Activated naive CD8-positive, alpha-beta T cell treated with anti-CD3 and anti-CD28 coated beads for 36 hours (primary cell): ENCODE measurements around the gene RBSN. TPM values are rescaled to one million over a fixed set of nuclear protein-coding genes. Genes with fewer than 3 reads are reported as not detected.

Experiments used
- DNase-seq: peaks from one replicate; pipeline ENCODE4 v3.0.0; 2021
- H3K27ac Mint-ChIP-seq: one replicate; pipeline ENCODE4 v1.8.0; 2022; ENCODE audit warnings: mild to moderate bottlenecking, moderate library complexity, mixed read lengths
- H3K27me3 Mint-ChIP-seq: one replicate; pipeline ENCODE4 v1.8.0; 2022; ENCODE audit warnings: mild to moderate bottlenecking, mixed read lengths
- H3K36me3 Mint-ChIP-seq: one replicate; pipeline ENCODE4 v1.8.0; 2021; ENCODE audit warnings: mild to moderate bottlenecking, mixed read lengths
- H3K4me1 Mint-ChIP-seq: one replicate; pipeline ENCODE4 v1.8.0; 2021; ENCODE audit warnings: mixed read lengths
- H3K4me3 Mint-ChIP-seq: one replicate; pipeline ENCODE4 v1.8.0; 2022; ENCODE audit warnings: mild to moderate bottlenecking, moderate library complexity, mixed read lengths
- H3K9me3 Mint-ChIP-seq: one replicate; pipeline ENCODE4 v1.8.0; 2022; ENCODE audit warnings: mixed read lengths
- total RNA-seq, 2 experiments: library from RNA; stranded (reverse); gene quantifications; one replicate each; pipeline ENCODE4 v1.2.3, GENCODE V29; 2021

The RBSN gene
- total RNA-seq, 2 experiments from 2014 or later: 7.9 to 8.6 TPM

DNA sequence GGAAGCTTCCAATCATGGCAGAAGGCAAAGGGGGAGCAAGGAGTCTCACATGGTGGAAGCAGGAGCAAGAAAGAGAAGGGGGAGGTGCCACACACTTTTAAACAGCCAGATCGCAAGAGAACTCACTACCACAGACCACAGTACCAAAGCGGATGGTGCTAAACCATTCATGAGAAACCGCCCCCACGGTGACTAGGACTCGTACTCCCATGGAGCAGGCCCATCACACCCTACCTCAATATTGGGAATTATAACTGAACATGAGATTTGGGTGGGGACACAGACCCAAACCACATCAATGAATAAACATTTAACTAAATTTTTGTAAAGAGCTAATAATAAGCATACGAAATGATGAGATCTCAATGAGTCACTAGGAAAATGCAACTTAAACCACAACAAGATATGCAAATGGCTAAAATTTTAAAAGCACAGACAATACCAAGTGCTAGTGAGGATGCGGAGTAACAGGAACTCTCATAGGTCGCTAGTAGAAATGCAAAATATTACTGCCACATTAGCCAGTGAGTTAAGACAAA lies 43.9 kb downstream of the RBSN start:
- Mint-ChIP-seq H3K36me3 (peaks cover 66% of the 10 kb centered on the region), H3K27me3 (no peaks in the 10 kb centered on the region), H3K4me3 (peak overlapping the region; percentile 20), H3K9me3 (peaks cover 4% of the 10 kb centered on the region), H3K27ac (peak overlapping the region; percentile 72), H3K4me1 (peaks cover 51% of the 10 kb centered on the region)
- DNase-seq: peak; percentile 65

DNA sequence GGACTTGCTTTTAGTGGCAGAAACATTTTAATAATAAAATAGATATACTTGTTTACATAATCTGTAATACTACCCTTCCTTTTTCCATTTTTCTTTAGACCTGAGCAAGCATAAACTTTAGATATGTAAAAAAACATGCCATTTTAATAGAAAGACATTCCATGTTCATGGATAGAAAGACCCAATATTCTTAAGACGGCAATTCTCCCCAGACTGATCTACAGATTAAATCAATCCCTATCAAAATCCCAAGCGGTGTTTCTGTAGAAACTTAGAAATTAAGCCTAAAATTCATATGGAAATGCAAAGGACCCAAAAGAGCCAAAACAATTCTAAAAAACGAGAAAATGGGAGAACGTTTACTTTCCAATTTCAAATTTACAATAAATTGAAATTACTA lies 45.4 kb downstream of the RBSN start:
- Mint-ChIP-seq H3K27me3 (no peaks in the 10 kb centered on the region), H3K27ac (no peak overlapping the region), H3K9me3 (peaks cover 4% of the 10 kb centered on the region), H3K4me3 (no peak overlapping the region), H3K36me3 (peaks cover 55% of the 10 kb centered on the region), H3K4me1 (peaks cover 45% of the 10 kb centered on the region)
- DNase-seq: no peak

DNA sequence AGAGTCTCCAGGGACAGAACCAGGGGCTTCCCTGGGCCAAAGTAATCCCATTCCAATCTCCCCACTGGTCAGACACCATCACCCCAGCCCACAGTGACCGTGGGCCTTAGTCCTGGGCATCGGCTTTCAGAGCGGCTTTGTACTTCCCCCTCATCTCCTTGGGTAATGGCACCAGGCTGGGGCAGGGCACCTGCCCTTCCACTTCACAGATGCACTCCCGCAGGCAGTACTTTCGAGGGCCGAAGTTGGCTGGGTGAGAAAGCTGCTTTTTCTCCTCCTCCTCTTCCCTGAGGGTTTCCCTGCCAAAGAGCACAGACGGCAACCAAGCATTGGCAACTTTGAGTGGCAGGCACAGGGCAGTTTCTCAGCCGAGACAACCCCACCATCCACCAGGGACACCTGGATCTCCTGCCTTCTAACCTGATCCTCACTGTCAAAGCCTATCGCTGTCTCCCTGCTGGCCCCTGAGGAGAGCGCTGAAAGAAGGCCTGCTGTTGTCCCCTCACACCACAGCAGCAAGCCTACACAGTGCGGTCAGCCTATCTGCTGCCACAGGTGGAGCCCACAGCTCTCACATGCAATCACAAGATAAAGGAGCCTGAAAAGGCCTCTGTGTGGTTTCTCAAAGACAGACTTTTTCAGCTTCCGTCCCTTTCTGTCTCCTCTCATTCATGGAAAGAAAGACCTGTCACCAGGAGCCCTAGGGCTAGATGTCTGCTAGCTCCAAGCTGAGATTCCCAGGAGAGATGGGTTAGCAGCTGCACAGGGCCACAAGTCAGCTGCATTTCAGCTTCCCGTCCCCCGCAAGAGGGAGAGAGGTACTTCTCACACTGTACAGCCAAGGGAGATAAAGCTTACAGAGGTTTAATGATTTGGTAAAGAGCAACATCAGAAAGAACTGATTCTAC lies 46.4 kb downstream of the RBSN start:
- Mint-ChIP-seq H3K9me3 (peaks cover 4% of the 10 kb centered on the region), H3K4me3 (no peak overlapping the region), H3K4me1 (peaks cover 45% of the 10 kb centered on the region), H3K27ac (peak overlapping the region; percentile 56), H3K27me3 (no peaks in the 10 kb centered on the region), H3K36me3 (peaks cover 47% of the 10 kb centered on the region)
- DNase-seq: no peak

DNA sequence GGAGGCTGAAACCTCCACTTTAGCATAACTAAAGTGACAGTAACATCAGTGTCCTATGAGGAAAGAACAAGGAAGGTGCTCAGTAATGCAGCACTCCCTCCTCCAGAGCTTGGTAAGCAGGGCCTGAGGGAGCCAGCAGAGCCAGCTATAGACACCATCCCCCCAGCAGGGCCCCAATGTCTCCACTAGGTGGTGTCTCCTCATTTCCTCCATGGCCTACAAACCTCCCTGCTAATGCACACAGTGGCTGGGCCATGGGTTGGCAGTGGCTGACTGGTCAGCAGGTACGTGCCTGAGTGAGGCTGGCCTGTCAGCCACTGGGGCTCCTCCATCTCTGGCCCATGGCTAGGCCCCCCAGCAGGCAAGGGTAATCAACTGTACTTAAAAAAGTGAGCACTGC lies 47.4 kb downstream of the RBSN start:
- H3K27ac Mint-ChIP-seq: peak overlapping the region; percentile 56
- H3K27me3 Mint-ChIP-seq: no peaks in the 10 kb centered on the region
- DNase-seq: peak; percentile 35
- no peak overlapping the region for H3K4me3 Mint-ChIP-seq
- H3K4me1 Mint-ChIP-seq: peaks cover 43% of the 10 kb centered on the region
- H3K36me3 Mint-ChIP-seq: peaks cover 44% of the 10 kb centered on the region
- peaks cover 4% of the 10 kb centered on the region for H3K9me3 Mint-ChIP-seq

DNA sequence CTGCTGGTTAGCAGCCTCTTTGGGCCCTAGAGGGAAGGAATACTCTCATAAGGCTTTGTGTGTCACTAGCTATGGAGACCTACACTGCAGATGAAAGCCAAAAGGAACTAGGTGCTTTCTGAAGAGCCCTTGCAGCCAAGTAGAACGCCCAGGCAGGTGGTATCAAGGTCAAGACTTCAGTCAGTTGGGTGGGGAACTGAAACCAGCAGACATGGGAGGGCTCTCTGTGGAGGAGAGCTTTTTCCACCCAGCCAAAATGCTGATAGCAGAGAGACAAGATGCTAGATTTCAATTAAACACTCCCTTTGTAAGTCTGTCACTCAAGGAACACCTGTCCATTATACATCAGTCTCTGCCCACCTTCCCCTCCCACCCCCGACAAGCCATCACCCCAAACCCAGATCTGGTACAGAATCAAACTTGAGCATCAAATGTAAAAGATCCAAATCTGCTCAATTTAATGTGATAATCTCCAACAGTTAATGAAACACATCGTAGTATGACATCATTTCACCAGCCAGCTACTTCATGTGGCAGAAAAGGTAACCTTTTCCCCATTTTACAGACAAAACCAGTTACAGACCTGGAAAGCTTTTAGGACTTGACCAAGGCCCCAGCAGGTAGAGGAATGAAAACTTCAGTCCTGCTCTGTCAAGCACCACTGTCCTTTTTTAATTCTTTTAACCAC lies 48.4 kb downstream of the RBSN start:
- H3K27ac Mint-ChIP-seq: peak overlapping the region; percentile 60
- no peak overlapping the region for H3K4me3 Mint-ChIP-seq
- peaks cover 34% of the 10 kb centered on the region for H3K36me3 Mint-ChIP-seq
- no peaks in the 10 kb centered on the region for H3K27me3 Mint-ChIP-seq
- H3K9me3 Mint-ChIP-seq: peaks cover 4% of the 10 kb centered on the region
- H3K4me1 Mint-ChIP-seq: peaks cover 41% of the 10 kb centered on the region
- DNase-seq: no peak

DNA sequence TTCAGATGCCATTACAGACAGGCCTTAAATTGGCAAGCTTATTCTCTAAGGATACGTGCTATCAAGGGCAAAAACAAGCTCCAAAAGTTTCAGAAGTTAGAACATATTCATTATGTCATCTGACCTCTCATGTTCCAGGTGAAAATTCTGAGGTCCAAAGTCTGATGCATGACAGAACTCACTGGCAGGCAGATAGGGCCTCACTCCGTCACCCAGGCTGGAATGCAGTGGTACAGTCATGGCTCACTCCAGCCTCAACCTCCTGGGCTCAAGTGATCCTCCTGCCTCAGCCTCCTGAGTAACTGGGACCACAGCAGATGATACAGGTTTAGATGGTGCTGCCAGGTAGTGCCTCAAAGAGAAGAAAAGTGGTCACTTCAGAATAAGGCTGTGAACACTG lies 49.4 kb downstream of the RBSN start:
- Mint-ChIP-seq H3K27me3 (no peaks in the 10 kb centered on the region), H3K4me3 (no peak overlapping the region), H3K4me1 (peaks cover 40% of the 10 kb centered on the region), H3K36me3 (peaks cover 26% of the 10 kb centered on the region), H3K9me3 (no peaks in the 10 kb centered on the region), H3K27ac (no peak overlapping the region)
- no peak for DNase-seq

DNA sequence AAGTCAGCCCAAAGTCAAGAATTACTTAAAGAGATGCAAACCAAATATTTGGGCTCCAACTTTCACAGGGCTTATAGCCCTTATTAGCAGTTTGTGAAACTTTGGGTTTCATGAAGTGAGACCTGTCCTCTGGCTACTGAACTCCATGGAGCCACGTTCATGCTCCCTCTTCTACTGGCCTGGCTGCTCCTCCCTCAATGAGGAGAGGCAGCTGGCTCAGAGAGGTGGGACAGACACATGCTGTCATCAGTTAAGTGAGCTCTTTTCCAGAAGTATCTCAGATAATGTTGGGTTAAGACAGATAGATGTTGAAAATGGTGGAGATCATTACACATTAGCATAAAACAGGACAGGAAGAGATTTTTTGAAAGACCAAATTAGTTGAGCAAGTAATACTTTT lies 53.3 kb downstream of the RBSN start:
- peaks cover 20% of the 10 kb centered on the region for H3K36me3 Mint-ChIP-seq
- H3K9me3 Mint-ChIP-seq: no peaks in the 10 kb centered on the region
- H3K4me1 Mint-ChIP-seq: peaks cover 33% of the 10 kb centered on the region
- H3K4me3 Mint-ChIP-seq: no peak overlapping the region
- no peak for DNase-seq
- no peaks in the 10 kb centered on the region for H3K27me3 Mint-ChIP-seq
- H3K27ac Mint-ChIP-seq: peak overlapping the region; percentile 64

DNA sequence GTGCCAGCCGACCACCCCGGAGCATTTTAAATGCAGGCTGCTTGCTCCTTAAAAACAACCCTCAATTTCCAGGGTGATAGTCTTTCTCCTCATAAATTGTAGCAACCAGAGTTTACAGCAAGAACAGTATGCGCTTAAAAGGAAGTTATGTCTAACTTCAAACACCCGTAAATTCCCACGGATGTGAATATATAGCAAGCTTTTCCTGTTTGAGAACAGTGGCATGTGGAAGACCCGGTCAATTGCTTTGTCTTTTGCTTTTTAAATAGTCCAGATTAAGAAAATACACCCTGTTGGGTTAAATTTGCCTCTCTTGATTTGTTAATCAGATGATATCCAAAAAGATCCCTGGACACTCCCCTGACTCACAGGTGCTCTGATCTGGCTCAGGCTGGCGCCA lies 54.6 kb downstream of the RBSN start:
- H3K36me3 Mint-ChIP-seq: peaks cover 20% of the 10 kb centered on the region
- H3K27me3 Mint-ChIP-seq: no peaks in the 10 kb centered on the region
- no peak for DNase-seq
- H3K4me3 Mint-ChIP-seq: no peak overlapping the region
- peaks cover 27% of the 10 kb centered on the region for H3K4me1 Mint-ChIP-seq
- H3K27ac Mint-ChIP-seq: peak overlapping the region; percentile 64
- no peaks in the 10 kb centered on the region for H3K9me3 Mint-ChIP-seq

DNA sequence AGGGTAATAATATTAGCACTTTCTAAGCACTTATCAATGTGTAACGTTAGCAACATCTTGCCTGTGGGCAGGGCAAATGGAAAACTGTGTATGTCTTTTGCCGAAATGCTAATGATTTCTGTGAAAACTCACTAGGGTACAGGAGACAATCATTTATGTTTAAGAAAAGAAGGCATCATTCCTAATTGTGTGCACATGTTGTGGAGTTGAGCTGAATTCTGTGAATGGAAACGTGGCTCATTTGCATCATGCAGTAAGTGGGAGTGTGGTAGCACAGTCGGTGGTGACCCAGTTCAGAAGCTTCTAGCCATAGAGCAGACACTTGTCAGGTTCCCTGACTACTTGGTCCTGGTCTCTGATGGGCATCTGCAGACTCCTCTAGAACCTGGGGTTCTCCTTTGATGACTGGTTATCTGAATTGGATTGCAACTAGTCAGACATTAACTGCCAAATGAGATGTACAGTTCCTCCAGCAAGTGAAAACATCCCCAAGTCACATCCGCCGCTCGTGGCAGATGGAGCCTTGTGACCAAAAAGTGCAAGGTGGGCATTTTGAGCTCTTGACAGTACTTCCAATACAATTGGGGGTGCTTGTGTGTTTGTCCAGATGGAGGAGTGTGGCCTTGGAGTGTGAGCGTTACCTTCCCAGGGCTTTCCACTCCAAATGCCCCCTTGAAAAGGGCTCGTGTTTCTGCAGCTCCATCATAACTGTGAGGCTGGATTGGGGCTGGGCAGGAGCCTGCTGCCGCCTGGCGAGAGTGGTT lies 55.4 kb downstream of the RBSN start:
- H3K27me3 Mint-ChIP-seq: no peaks in the 10 kb centered on the region
- peak overlapping the region; percentile 38 for H3K27ac Mint-ChIP-seq
- H3K4me3 Mint-ChIP-seq: no peak overlapping the region
- DNase-seq: no peak
- H3K4me1 Mint-ChIP-seq: peaks cover 27% of the 10 kb centered on the region
- no peaks in the 10 kb centered on the region for H3K9me3 Mint-ChIP-seq
- H3K36me3 Mint-ChIP-seq: peaks cover 20% of the 10 kb centered on the region

DNA sequence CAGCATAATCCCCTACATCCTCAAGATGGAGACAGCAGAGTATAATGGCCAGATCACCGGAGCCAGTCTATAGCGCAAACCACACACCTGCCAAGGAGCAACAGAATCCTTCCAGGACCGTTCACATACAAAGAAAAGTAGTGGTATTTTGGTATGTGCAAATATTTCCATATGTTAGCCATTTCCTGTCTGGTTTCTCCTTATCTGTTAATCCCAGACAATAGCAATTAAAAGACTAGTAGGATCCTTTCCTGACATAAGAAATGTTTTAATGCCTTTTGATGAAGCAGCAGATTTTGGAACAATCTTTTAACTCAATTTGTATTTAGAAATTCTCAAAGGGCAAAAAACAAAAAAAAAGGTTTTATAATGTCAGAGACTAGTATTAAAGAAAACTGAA lies 56.0 kb downstream of the RBSN start:
- DNase-seq: no peak
- Mint-ChIP-seq H3K4me3 (no peak overlapping the region), H3K9me3 (no peaks in the 10 kb centered on the region), H3K27me3 (no peaks in the 10 kb centered on the region), H3K36me3 (peaks cover 19% of the 10 kb centered on the region), H3K27ac (peak overlapping the region; percentile 55), H3K4me1 (peaks cover 27% of the 10 kb centered on the region)

DNA sequence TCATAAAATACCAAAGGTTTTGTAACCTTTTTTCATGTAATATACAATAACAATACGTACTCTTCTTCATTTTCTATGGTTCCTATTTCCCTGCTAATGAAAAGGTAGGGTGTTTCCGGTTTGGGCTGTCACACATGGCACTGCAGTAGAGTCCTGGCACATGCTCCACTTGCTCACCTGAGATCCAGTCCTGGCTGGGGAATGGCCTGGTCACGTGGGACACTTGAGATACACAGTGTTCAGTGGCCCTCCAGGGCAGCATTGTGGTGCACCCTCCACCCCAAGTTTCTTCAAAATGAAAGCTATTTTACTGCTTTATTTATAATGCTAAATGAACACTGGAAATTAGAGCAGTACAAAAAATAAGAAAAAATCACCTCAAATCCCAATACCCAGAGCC lies 57.0 kb downstream of the RBSN start:
- no peak for DNase-seq
- no peak overlapping the region for H3K4me3 Mint-ChIP-seq
- no peaks in the 10 kb centered on the region for H3K9me3 Mint-ChIP-seq
- H3K27ac Mint-ChIP-seq: peak overlapping the region; percentile 55
- H3K27me3 Mint-ChIP-seq: no peaks in the 10 kb centered on the region
- H3K36me3 Mint-ChIP-seq: peaks cover 16% of the 10 kb centered on the region
- H3K4me1 Mint-ChIP-seq: peaks cover 25% of the 10 kb centered on the region

DNA sequence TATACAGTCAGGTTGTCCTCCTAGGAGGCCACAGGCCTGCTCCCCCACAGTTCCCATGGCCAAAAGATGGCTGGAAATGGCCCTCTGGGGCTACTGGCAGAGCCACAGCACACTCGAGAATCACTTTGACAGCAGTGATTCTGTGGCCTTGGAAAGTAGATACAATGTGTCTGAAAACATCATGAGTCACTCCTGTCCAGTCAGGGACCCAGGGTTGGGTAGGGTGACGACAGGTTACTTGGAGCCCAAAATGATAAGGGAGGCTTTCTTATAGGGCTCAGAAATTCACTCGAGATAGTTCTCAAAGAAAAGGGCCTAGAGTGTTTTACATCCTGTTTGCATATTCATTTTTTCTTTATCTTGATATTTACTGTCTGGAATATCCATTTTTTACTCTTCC lies 58.1 kb downstream of the RBSN start:
- Mint-ChIP-seq H3K36me3 (peaks cover 12% of the 10 kb centered on the region), H3K9me3 (no peaks in the 10 kb centered on the region), H3K27me3 (no peaks in the 10 kb centered on the region), H3K4me1 (peaks cover 23% of the 10 kb centered on the region), H3K4me3 (no peak overlapping the region), H3K27ac (peak overlapping the region; percentile 30)
- DNase-seq: no peak

DNA sequence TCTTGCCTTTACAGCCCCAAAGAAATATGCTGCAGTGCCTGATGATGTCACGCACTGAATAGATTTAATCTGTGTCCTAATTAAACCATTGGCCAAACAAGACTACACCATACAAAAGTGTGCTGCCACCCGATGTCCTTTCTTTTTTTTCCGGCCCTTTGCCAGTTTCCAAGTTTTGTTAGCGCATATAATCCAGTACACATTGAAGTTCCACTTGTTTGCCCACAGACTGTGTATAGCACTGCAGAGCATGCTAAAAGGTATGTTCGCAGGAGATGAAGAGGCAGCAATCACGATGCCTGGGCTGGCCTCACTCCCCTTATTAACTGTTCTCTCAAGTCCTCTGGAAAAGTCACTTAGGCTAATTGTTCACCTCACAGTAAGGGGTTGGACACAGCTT lies 60.6 kb downstream of the RBSN start:
- Mint-ChIP-seq H3K4me1 (peaks cover 4% of the 10 kb centered on the region), H3K36me3 (peaks cover 8% of the 10 kb centered on the region), H3K27me3 (no peaks in the 10 kb centered on the region), H3K27ac (no peak overlapping the region), H3K9me3 (no peaks in the 10 kb centered on the region), H3K4me3 (no peak overlapping the region)
- DNase-seq: no peak

DNA sequence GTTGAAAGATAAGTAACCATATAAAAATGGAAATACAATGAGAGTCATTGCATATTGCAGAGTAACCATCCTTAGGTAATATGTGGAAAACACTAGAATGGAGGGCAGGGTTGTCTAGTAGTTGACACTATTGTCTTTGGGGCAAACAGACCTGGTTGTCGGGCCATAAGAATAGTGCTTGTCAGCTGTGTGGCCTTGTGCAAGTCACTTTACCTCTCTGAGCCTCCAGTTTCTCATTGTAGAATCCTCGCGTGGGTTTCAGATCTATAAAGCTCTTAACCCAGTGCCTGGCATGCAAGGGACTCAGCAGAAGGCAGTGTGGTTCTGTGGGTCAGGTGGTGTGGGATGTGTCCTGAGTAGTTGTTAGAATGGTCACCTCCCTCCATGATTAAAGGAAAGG lies 65.8 kb downstream of the RBSN start:
- Mint-ChIP-seq H3K27ac (no peak overlapping the region), H3K4me3 (no peak overlapping the region), H3K27me3 (no peaks in the 10 kb centered on the region), H3K9me3 (no peaks in the 10 kb centered on the region), H3K36me3 (peaks cover 9% of the 10 kb centered on the region), H3K4me1 (no peaks in the 10 kb centered on the region)
- no peak for DNase-seq

DNA sequence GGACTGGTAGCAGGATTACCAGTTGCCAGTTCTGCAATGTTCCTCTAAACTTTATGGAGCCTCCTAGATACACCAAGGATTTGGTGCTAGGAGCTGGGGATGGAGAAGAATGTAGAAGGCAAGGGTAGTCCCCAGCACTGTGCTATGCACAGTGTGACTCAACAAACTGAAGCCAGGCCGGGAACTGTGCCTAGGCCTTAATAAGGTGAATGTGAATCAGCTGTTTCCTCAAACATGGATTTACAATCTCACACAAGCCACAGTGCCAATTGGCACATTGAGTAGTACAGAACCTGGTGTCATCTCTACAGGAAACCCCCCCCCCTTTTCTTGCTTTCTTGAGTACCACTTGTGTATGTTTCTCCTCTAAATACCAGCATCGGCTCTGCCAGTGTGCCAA lies 66.3 kb downstream of the RBSN start:
- H3K36me3 Mint-ChIP-seq: peaks cover 9% of the 10 kb centered on the region

More for the DNA sequence above, 66.3 kb downstream of the RBSN start:
- Mint-ChIP-seq H3K27me3 (no peaks in the 10 kb centered on the region), H3K4me1 (no peaks in the 10 kb centered on the region), H3K27ac (no peak overlapping the region), H3K4me3 (no peak overlapping the region), H3K9me3 (no peaks in the 10 kb centered on the region)
- no peak for DNase-seq
